ENCODE results near the gene TTC21A. TPM values are rescaled to one million over a fixed set of nuclear protein-coding genes. Genes with fewer than 3 reads are reported as not detected.

Gene TTC21A
- total RNA-seq, 2 donors from 2014 or later = 6.7 to 46.5 TPM

DNA sequence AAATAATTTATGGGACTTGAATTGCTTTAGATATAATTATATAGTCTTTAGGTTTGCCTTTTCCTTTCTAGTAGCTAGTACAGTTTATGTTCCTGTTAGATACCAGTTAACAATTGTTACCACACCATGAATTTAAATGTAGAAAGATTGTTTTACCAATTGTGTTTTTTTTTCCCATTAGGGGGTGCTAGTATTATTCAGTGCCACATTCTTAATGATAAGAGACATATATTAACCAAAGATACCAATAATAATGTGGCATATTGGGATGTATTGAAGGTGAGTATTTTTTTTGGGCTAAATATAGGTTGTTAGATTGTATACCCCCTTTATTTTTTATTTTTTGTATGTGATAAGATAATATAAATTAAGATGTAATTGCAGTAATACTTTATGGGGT is 27.9 kb upstream of the TTC21A start:
- Histone ChIP-seq H3K27me3 (no peaks in the 10 kb centered on the region), H3K36me3 (replicated peaks in 1 of 2; ENCODE audit: insufficient read depth in 1 of 2, low read depth in 2 of 2) (peaks cover 5 to 33% of the 10 kb centered on the region in 2 donors), H3K27ac (no peak overlapping the region), H3K4me3 (no peak overlapping the region), H3K9me3 (no peaks in the 10 kb centered on the region), H3K4me1 (no peaks in the 10 kb centered on the region)
- DNase-seq (no peak), ATAC-seq (no peak)
- intact Hi-C loops (cut with DNase I) = no loop called here
- TF ChIP-seq, protein P1, sequence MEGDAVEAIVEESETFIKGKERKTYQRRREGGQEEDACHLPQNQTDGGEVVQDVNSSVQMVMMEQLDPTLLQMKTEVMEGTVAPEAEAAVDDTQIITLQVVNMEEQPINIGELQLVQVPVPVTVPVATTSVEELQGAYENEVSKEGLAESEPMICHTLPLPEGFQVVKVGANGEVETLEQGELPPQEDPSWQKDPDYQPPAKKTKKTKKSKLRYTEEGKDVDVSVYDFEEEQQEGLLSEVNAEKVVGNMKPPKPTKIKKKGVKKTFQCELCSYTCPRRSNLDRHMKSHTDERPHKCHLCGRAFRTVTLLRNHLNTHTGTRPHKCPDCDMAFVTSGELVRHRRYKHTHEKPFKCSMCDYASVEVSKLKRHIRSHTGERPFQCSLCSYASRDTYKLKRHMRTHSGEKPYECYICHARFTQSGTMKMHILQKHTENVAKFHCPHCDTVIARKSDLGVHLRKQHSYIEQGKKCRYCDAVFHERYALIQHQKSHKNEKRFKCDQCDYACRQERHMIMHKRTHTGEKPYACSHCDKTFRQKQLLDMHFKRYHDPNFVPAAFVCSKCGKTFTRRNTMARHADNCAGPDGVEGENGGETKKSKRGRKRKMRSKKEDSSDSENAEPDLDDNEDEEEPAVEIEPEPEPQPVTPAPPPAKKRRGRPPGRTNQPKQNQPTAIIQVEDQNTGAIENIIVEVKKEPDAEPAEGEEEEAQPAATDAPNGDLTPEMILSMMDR (IDR thresholded peaks at IDR 0.05) = no peak
- TF ChIP-seq POLR2A (IDR thresholded peaks at IDR 0.05) = no peak

DNA sequence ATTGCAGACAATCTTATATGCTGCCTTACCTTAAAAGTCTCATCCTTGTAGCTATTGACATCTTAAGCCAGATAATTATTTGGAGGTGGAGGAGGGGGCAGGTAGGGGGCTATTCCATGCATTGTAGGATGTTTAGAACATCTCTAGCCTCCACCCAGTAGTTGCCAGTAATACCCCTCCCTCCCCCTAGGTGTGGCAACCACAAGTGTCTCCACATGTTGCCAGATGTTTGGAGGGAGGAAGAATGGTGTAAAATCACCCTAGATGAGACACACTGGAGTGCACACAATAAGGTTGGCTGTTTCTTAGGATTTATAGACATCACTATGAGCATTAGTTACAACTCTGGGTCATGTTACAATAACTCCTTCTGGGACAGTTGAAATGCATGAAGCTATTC is 27.5 kb upstream of the TTC21A start:
- Histone ChIP-seq H3K36me3 (replicated peaks in 1 of 2; ENCODE audit: insufficient read depth in 1 of 2, low read depth in 2 of 2) (peaks cover 5 to 29% of the 10 kb centered on the region in 2 donors), H3K4me1 (no peaks in the 10 kb centered on the region)
- no peak for DNase-seq

DNA sequence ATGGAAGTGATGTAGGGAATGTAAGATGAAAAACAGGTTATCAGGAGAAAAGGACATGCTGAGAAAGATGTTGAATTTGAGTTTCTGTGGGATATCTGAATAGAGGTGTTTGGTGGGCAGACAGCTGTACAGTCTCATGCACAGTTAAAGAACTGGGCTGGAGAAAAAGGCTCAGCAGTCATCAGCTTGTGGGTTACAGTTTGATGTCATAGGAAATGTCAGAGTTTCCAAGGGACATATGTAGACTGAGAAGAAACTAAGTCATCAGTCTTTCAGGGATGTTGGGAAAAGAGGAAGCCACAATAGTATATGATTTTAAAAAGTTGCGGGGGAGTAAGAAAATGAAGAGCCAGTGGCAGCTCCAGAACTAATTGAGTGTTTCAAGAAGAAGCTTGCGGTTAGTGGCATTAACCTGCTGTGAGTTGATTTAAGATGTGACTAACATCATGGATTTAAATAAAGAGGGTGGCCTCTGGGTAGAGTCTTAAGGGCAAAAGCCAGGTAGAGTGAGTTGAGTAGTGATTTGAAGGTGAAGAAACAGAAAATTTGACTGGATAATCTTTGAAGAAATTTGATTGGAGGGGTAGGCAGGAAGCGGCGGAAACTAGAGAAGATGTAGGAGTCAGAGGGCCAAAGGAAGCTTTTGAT is 24.7 kb upstream of the TTC21A start:
- no peak for TF ChIP-seq POLR2A (IDR thresholded peaks at IDR 0.05)
- TF ChIP-seq, protein P1 (IDR thresholded peaks at IDR 0.05) = no peak
- peaks cover 0 to 14% of the 10 kb centered on the region in 2 donors for H3K36me3 ChIP-seq (replicated peaks in 1 of 2; ENCODE audit: insufficient read depth in 1 of 2, low read depth in 2 of 2)
- no peaks in the 10 kb centered on the region for H3K9me3 ChIP-seq
- 98 to 100% methylated on average over 4 of the region's 4 CpGs for WGBS, 2 donors
- no peak for ATAC-seq
- no peaks in the 10 kb centered on the region for H3K4me1 ChIP-seq
- DNase-seq = no peak
- no peak overlapping the region for H3K4me3 ChIP-seq
- no peak overlapping the region for H3K27ac ChIP-seq
- no peaks in the 10 kb centered on the region for H3K27me3 ChIP-seq
- intact Hi-C loops (cut with DNase I) = no loop called here

More for the DNA sequence above, 27.5 kb upstream of the TTC21A start:
- Histone ChIP-seq H3K27ac (no peak overlapping the region), H3K9me3 (no peaks in the 10 kb centered on the region), H3K27me3 (no peaks in the 10 kb centered on the region), H3K4me3 (no peak overlapping the region)
- no peak for ATAC-seq
- TF ChIP-seq, protein P1 (IDR thresholded peaks at IDR 0.05) = no peak
- TF ChIP-seq POLR2A (IDR thresholded peaks at IDR 0.05) = no peak
- intact Hi-C loops (cut with DNase I) = no loop called here

DNA sequence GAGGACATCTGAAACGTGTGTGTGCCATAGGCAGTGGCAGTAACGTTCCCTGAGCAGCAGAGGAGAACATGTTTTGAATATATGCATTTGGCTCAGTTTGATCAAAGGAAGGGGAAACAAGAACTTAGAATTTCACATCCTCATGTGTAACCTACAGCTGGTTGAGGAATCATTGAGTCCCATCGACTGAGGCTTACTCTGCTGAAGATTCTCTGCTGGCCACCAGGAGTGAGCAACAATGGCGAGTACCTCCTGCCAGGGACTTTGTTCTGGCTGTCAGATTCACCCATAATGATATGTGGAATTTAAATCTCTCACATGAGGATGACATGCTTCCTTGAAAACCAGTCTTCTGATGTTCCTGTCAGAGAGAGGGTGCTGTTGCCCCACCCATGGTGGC is 21.3 kb upstream of the TTC21A start:
- no peak overlapping the region for H3K4me3 ChIP-seq
- ATAC-seq = no peak
- no peaks in the 10 kb centered on the region for H3K9me3 ChIP-seq
- H3K27ac ChIP-seq = no peak overlapping the region
- peaks cover 0 to 18% of the 10 kb centered on the region in 2 donors for H3K36me3 ChIP-seq (replicated peaks in 1 of 2; ENCODE audit: insufficient read depth in 1 of 2, low read depth in 2 of 2)
- no peak for TF ChIP-seq POLR2A (IDR thresholded peaks at IDR 0.05)
- TF ChIP-seq, protein P1 (IDR thresholded peaks at IDR 0.05) = no peak
- intact Hi-C loops (cut with DNase I) = no loop called here
- no peaks in the 10 kb centered on the region for H3K27me3 ChIP-seq
- no peak for DNase-seq
- H3K4me1 ChIP-seq = no peaks in the 10 kb centered on the region
- WGBS, 2 donors = 85 to 86% methylated on average over 4 of the region's 4 CpGs

DNA sequence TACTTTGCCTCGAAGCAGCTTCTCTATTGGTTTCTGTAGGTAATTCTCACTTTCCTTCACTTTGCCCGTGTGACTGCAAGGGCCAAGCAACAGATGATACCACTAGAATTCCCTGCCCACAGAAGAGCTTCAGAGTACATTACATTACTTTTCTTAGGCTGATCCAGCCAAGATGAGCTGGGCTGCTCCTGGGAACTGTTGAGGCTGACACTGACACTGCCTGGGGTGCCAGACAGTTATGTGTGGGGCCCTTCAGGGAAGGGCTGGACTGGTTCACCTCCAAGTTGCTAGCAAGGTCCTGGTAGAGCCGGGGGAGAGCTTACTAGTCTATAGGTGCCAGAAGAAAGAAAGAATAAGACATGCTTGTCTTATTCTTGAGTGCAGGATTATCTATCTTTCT is 19.0 kb upstream of the TTC21A start:
- TF ChIP-seq, protein P1 (IDR thresholded peaks at IDR 0.05) = no peak
- no peak for TF ChIP-seq POLR2A (IDR thresholded peaks at IDR 0.05)
- no peak overlapping the region for H3K27ac ChIP-seq
- DNase-seq = no peak
- peaks cover 0 to 23% of the 10 kb centered on the region in 2 donors for H3K36me3 ChIP-seq (replicated peaks in 1 of 2; ENCODE audit: insufficient read depth in 1 of 2, low read depth in 2 of 2)
- WGBS, 2 donors = 86% methylated on average over 3 of the region's 3 CpGs
- no peak overlapping the region for H3K4me3 ChIP-seq
- H3K27me3 ChIP-seq = no peaks in the 10 kb centered on the region
- H3K4me1 ChIP-seq = no peaks in the 10 kb centered on the region
- intact Hi-C loops (cut with DNase I) = no loop called here
- ATAC-seq = no peak
- no peaks in the 10 kb centered on the region for H3K9me3 ChIP-seq
